ENCODE results near the gene TCF7L2. TPM values are rescaled to one million over a fixed set of nuclear protein-coding genes. Genes with fewer than 3 reads are reported as not detected.
A peak's percentile ranks its signal among the peaks of the same experiment; 100 is the strongest.
"Not testable (repeated sequence)": the region's sequence is repeated elsewhere in the genome, so short reads cannot be mapped to it uniquely, and the experiment has no call there.

The TCF7L2 gene
- total RNA-seq, 1 donor from 2014 or later = 1.9 TPM

- DNase-seq = no peak
These were observed 97.5 kb downstream of the TCF7L2 start for GRCh38 chr10:113047605-113047962.

- no peak for DNase-seq
These were observed 98.1 kb downstream of the TCF7L2 start for GRCh38 chr10:113047963-113048781.

- no peak for DNase-seq
These were observed 99.8 kb downstream of the TCF7L2 start for GRCh38 chr10:113049881-113050280.

GRCh38 chr10:113052076-113052830 lies 102.2 kb downstream of the TCF7L2 start:
- DNase-seq = no peak

- no peak for DNase-seq
These were observed 103.0 kb downstream of the TCF7L2 start for GRCh38 chr10:113053091-113053490.

- no peak for DNase-seq
These were observed 103.8 kb downstream of the TCF7L2 start for GRCh38 chr10:113053881-113054280.

- no peak for DNase-seq
These were observed 105.4 kb downstream of the TCF7L2 start for GRCh38 chr10:113055458-113055857.

- DNase-seq = no peak
These were observed 106.0 kb downstream of the TCF7L2 start for GRCh38 chr10:113056030-113056429.

DNA sequence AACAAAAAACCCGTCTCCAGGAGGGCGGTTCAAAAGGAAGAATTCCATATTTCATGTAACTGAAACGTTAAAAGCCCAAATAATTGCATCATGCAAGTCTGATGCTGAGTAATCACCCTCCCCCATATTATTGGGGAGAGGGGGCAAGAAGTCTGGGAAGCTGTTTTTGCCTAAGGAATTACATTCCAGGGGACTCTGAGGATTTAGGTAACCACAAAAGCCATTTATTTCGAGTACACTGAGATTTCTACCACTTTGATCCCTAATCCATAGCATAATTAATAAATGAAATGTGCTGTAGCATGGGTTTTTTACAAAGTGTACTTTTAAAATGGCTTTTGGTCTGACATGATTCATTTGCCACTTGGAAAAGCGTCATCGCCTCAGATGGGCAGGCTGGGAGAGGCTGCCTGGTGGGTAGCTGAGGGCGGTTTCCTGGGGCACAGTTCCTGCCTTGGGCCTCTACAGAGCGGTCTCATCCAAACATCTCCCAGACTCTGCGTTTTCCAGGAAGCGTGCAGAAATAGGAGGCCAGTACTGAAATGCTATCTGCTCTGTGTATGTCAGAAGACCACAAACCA lies 106.5 kb downstream of the TCF7L2 start:
- DNase-seq = no peak

DNA sequence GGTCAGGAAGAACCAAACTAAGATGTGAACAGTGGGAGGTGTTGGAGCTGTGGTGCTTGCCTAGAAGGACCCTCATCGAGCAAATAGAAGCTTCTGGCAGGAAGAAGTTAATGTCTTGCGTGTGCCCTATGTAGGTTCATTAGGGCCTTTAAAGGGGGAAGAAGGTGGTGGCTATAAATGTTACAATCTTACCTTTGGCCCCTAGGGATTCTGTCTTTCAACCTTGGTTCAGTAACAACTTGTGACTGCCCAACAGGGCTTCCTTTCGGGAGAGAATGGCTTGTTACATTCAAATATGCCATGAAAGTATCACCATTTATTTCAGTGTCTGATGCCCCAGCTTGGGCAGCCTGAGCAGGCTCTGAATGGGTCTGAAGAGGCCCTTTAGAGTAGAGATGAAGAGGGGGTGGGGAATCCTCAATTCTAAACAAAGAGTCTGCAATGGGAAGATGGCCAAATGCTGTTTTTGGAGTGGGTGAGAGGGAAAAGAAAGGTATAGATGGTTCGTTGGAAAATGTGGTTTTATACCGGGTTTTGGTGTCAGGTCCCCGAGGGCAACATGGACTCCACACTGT lies 108.0 kb downstream of the TCF7L2 start:
- no peak for DNase-seq

DNA sequence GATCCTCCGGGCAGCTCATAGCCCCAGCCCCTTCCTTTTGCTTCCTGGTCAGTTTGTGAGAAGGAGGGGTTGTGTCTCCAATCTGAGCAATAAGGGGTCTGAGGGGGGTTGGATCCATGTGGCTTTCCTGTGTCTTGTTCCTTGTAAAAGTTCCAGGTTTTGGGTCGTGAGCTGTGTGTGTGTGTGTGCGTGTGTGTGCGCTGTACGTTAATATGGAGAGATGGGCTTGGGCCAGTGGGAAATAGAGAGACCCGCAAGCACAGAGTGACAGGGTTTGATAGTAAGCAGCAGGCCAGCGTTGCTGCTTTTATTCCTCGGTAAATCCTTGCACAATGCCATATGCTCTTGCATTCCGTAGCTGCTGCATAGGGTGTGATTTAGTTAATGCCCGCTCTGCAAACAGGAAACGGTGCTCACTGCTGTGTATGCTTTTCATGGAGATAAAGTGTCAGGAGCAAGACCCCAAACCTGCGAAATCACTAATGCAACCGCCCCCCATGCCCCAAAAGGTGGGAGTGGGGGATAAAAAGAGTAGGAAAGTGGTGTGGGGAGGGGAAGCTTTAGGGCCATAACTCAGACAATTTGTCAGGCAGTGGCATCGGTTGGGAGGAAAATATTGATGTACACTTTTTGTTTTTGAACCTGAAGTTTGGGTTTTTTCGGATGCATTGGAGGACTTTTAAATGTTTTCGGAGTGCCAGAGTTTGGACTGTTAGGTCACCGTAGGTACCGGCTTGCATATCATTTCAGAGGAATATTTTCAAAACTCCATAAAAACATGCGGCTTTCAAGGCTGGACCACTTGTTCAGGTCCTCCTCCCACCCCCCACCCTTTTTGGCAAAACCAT lies 108.7 kb downstream of the TCF7L2 start:
- DNase-seq = no peak

DNA sequence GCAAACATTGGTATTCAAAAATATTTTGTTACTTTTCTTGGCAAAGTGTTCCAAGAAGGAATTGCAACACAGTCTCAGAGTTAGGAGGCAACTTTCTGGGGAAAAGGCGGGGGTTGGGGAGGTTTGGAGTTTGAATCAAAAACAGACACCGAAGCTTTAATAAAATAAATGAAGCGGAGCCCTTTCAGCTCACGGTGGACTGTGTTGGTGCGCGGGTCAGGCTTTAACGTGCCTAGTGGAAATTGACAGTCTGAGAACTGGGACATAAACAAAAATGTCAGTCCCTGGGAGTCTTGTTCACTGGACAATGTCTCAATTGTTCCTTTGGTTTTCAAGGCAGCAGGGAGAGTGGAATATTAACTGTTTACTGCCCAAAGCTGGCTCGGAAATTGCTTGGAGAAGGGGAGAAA lies 109.3 kb downstream of the TCF7L2 start:
- no peak for DNase-seq

- peak; percentile 26 for DNase-seq
These were observed 110.4 kb downstream of the TCF7L2 start for GRCh38 chr10:113060201-113061053.

GRCh38 chr10:113061054-113061430 lies 111.0 kb downstream of the TCF7L2 start:
- DNase-seq = no peak

GRCh38 chr10:113061557-113061956 lies 111.5 kb downstream of the TCF7L2 start:
- DNase-seq = no peak

GRCh38 chr10:113063043-113063967 lies 113.3 kb downstream of the TCF7L2 start:
- DNase-seq = no peak

DNA sequence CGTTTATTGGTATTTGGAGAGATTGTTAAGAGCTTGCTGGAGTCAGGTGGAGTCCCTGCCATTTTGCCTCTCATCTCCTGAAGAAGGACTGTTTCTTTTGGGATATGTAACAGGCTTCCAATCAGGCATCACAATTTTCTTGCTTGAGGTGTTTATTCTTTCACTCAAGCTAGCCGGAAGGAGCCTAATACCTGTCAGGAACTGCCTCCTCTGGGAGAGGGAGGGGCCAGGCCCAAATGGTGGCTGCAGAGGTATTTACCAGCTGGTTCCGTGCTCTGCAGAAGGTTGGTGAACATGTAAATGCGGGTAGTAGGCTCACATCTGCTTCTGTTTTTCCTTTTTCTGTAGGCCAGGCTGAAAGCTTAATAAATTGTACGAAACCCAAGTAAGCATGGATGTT lies 114.0 kb downstream of the TCF7L2 start:
- DNase-seq = no peak

DNA sequence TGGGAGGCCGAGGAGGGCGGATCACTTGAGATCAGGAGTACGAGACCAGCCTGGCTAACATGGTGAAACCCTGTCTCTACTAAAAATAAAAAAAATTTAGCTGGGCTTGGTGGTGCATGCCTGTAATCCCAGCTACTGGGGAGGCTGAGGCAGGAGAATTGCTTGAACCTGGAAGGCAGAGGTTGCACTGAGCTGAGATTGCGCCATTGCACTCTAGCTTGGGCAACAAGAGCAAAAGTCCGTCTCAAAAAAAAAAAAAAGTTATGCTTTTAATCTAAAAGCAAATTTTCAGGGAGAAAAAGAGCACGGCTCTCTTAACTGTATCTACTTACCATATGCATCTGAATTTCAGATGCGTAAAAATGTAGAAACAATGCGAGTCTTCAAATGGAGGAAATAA lies 116.1 kb downstream of the TCF7L2 start:
- not testable (repeated sequence) for DNase-seq

GRCh38 chr10:113066561-113067312 lies 116.7 kb downstream of the TCF7L2 start:
- no peak for DNase-seq
